AML-193 (cell line): ENCODE data around the gene RXRB.
A peak's percentile ranks its signal among the peaks of the same experiment; 100 is the strongest.

Experiments
- DNase-seq, 2 experiments: peaks; one replicate each; lab custom pipeline; 2025; lab: John Stamatoyannopoulos, UW

RXRB gene

DNA sequence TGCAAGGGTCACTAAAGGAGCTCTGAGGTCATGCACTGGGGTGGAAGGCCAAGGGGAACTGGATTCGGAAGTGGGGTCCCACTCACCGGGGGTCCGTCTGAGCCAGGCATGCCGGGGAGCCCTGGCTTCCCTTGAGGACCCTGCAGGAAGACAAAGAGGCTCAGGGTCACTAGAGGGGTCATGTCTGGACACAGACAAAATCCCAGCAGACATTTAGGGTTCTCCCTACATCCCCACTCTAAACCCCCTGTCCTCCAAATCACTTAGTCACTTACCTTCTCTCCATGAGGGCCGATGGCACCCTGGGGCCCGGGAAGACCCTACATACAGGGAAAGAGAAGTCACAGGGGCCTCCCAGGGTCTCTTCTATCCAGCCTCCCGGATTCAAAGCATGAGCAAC lies 23.6 kb downstream of the RXRB start:
- DNase-seq = no peak

DNA sequence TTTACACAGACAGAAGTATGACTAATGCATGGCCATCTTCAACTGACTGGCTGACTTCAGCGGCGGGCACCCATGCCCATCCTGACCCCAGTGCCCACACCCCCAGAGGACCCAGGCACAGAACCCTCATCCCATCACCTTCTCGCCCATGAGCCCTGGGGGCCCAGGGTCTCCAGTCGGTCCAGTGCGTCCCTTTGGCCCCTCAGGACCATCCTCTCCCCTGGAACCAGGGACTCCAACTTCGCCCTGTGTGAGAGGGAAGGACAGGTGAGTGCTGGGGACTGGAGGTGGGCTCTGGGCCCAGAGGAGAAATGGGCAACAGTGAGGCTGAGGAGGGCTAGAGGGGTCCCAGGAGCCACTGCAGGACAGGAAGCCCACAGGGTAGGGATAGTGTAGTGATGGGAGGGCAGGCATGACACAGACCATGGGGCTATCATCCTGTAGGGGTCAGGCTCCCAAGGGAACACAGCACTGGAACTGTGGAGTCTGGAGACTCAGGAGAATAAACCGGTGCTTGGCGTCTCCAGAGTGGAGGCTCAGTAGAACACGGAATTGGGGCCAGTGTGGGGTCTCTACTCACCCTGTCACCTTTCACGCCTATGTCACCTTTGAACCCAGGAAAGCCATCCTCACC lies 24.9 kb downstream of the RXRB start:
- no peak for DNase-seq

DNA sequence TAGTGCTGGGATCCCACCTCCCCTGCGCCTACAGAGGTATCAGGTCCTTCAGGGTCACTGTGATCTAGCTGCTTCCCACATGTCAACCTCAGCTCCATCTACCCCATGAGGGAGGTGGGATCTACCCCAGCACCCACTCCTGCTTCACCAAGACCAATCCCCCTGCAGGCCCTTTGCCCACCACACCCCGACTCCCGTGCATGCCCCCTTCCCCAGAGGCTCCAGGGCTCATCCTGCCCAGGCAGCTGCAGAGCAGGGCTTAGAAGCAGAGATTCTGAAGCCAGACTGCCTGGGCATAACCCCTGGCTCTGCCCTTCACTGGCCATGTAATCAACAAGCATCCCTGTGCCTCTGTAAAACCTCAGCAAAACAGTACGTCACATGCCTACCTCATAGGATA lies 25.7 kb downstream of the RXRB start:
- no peak for DNase-seq

DNA sequence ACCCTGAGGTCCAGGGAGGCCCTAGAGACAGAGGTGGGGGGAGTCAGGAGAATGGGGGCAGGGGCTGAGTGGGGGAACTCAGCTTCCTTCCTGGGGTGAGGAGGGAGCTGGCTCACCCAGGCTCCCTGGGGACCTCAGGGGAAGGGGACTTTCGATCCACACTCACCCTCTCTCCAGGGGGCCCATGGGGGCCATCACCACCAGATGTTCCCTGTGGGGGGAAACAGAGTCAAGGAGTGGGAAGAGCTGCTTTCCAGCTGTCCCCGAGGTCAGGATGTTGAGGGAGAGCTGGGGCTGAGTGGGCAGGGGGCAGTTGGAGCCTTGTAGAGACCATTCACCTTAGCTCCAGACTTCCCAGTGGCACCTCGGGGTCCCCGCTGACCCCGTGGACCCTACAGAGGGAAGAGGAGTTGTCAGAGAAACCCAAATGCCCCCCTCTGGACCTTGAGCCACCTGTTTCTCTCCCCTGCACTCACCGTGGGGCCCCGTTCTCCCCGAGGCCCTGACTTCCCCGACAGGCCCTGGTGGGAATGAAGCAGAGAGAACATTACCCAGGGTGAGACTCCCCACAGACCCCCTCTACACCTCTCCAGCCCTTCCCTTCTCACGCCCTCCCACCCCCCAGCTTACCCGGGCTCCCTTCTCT lies 26.8 kb downstream of the RXRB start:
- DNase-seq = no peak

DNA sequence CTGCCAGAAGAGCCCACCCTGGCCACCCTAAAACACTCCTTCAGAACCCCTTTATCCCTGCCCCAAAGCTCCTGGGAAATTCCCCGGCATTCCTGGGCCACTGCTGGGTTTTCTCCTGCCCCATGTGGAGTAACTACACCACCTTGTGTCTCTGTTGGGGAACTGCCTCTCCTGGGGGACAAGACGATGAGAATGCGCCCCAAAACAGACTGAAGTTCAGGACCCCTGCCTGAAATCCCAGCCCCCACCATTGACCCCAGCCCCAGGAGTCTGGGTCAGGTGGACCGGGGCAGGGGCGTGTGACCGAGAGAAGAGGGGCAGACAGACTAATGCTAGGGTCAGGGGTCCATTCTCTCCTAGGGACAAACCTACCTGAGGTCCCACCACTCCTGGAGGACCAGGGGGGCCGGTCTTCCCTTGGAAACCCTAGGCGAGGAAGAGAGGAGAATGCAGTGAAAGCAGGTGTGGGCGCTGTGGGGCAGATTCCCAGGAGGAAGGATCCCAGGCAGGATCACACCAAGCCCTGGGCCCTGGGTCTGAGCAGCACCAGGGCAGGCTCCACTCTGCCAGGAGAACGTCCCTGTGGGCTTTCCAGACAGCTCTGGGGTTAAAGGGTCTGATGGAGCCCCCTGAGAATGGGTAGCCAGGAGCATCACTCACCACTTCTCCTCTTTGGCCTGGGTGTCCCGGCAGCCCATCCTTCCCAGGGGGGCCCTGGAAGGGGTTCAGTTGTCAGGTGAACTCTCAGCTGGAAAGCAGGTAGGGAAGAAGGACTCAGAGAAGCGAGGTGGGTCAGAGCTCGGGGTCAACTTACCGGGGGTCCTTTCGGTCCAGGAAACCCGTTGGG lies 27.6 kb downstream of the RXRB start:
- peak in 1 of 2 experiments; percentile 7 for DNase-seq

DNA sequence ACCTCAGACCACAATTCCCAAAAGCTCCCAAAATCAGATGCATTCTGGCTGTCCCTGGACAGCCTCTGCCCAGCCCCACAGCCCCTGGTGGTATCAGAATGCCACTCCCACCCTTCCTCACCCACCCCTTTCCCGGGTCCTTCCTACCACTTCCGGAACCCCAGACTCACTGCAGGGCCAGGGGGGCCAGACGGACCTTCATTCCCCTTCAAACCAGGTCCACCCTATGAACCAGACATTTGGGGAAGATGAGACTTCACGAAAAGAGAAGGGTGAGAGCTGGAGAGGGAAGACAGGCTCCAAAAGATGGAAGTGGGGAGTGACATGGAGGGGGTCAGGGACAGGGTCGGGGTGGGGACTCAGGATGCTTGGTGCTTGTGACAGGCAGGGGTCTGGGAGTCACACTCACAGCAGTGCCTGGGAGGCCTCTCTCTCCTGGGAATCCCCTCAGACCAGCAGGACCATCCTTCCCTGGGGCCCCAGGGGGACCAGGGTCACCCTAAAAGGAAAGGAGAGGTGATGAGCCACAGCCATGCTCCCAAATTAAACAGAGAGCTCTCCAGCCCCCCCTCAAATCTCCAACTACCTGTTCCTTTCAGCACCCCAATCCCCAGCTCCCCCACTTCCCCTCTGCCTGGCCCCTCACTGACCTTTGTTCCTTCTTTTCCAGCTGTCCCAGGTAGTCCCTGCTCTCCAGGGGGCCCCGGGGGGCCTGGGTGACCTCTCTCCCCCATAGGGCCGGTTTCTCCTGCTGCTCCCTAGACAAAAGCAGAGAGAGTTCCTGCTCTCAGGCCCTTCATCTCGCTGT lies 28.4 kb downstream of the RXRB start:
- no peak for DNase-seq

DNA sequence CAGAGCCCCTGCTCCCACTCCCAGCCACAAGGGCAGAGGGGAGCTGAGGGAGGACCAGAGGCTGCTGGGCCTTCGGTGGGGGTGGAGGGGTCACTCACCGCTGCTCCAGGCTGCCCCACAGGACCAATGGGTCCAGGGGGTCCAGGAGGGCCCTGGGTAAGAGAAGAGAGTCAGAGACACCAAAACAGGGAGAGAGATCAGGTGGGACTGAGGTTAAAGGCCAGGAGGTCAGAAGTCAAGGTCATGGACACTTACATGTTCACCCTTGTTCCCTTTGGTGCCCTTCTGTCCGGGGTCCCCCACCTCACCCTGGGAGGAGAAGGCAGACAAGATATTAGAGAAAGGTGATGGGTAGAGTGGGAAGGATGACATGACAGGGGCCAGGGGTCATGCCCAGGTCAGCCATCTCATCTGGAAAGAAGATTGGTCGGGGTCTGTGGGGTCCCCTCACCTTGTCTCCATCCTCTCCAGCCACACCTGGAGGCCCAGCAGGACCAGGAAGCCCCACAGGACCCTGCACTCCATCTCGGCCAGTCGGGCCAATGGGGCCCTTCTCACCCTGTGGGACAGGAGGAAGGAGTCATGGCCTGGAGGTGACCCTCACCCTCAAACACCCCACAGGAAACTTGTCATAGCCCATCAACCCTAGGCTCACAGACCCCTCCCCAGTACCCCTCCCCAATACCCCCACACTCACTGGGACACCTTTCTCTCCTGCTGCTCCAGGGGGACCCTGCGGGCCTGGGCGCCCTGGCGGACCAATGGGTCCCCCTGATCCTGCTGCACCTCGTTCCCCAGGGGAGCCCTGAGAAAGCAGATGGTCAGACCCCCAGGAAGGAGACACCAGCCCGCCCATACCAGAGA lies 29.2 kb downstream of the RXRB start:
- no peak for DNase-seq

DNA sequence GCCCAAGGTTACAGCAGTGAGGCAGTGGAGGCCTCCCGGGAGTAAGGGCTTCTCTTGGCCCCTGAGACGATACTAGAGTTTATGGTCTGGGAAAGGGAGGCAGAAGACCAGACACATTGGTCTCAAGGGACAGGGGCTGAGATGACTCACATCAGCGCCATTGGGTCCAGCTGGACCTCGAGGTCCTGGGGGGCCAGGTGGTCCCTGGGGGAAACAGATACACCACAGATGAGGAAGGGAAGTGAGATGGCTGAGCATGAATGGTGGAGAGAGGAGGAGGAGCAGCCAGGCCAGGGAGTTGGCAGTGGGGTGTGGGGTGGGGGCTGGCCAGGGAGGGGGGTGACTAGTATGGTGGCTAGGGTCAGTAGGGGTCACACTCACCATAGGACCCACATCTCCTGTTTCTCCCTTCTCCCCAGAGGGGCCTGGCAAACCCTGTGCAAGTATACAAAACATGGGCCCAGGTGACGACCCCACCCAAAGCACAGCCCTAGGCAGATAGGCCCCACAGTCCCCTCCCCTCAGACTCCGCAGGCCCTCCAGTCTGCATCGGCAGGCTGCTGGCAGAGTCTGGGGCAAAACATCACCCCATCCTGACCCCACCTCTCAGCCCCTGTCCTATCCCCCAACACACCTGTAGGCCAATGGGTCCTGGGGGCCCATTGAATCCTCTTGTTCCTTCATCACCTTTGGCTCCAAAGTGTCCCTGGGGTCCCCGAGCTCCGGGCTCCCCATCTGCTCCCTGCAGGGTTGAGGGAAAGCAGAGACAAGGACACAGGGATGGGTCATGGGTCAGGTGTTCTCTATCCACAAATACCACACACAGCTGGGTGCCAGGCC lies 30.1 kb downstream of the RXRB start:
- no peak for DNase-seq

DNA sequence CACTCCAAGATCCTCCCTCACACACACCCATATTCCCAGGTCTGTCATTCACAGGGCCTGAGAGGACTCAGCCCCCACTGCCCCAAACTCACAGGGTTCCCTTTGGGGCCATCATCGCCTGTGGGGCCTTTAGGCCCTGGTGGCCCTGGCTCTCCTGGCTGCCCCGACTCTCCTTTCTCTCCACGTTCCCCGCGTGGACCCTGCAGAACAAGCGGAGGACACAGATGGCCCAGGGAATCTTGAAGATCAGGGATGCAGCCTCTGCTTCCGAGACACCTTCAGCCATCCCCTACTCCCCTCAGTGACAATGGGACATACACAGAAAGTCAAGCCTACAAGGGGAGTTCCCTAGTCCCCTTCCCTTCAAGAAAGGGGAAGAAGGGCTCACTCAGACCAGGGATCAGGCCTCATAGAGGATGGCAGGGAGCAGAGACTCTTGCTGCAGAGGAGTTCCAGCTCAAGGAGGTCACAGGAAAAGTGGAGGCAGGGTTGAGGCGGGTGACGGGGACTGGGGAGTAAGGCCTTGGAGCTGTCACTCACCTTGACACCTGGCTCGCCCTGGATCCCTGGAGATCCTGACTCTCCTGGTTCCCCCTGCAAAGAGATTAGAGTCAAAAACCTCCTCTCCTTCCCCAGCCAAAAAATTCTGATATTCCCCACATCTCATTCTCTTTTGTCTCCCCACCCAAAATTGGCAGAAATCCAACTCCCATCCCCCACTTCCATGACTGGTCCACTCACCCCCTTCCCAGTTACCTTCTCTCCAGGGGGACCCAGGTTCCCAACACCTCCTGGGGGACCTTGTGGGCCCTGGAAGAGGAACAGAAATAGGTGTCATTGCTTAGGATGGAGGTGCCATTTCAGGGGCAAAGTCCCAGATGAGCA lies 30.9 kb downstream of the RXRB start:
- DNase-seq = peak in 1 of 2 experiments; percentile 12

DNA sequence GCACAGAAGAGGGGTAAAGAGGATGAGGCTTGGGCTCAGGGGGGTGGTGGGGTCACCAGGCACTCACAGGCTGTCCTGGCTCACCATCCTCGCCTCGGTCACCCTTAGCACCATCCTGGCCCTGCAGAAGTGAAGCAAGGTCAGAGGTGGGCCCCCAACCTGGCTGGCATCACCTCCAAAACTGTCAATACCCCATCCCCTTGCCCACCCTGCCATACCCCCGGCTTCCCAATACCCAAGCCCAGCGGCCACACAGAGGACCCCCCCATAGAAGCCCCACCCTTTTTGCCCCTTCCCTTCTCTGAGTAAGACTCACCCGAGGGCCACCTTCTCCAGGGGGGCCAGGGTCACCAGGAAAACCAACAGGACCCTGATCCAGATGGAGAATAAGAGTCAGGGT lies 31.8 kb downstream of the RXRB start:
- DNase-seq = no peak

DNA sequence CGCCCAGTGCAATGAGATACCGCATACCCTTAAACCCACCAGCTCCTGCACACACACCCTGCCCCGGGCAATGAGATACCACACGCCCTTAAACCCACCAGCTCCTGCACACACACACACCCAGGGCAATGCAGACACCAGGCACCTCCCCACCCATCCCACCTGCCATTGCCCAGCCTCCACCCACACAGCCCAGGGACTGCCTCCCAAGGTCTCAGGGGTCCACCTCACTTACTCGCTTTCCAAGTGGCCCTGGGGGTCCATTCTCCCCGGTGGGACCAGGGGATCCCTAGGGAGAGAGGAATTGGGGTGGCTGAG lies 32.2 kb downstream of the RXRB start:
- DNase-seq = no peak

DNA sequence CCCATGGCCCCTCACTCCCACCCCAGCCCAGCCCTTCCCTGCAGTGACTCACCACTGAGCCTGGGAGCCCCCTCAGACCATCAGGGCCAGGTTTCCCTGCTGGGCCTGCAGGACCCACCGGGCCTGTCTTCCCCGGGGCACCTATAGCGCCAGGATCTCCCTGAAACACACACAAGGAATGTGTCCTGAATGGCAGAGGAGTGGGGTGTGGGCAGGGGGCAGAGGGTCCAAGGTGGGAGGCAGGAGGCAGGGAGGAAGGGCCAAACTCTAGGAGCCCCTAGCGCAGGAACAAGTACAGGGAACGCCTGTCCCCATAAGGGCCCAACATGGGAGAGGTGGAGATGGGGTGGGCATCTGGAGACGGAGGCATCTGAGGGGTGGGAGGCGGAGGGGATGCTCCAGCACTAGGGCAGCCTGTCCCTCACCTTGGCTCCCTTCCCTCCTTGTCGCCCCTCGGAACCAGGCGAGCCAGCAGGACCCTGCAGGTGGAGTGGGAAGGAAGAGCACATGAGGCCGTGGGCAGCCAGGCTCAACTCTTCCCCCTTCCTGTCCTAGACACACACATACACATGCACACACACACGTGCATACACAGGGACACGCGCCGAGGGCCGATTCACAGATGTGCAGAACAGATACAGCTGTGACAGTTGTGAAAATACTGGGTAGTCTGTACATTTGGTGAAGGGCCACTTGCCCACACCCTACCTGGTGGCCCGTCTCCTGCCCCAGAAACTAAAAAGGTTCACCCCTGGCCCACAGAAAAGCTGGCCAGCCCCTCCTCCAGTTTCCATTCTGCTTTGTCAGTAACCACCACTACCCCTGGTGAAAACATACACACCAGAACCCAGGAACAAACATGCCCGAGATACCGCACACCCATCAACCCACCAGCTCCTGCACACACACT lies 32.8 kb downstream of the RXRB start:
- no peak for DNase-seq

DNA sequence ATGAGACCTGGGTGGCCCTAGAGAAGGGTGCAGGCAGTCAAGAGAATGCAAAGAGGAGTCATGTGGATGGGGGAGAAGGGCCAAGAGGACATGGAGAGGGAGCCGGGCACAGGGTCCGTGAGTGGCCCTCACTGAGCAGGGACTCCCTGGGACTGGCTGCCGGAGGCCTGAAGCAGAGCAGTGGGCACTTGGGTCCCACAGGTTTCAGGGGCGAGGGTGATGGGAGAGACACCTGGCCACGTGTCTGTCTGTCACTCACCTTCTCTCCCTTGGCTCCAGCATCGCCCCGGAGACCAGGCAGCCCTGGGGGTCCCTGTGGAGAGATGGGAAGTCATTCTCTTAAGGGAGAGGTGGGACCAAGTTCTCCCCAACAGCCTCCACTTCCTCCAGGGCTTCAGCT lies 33.7 kb downstream of the RXRB start:
- DNase-seq = no peak

DNA sequence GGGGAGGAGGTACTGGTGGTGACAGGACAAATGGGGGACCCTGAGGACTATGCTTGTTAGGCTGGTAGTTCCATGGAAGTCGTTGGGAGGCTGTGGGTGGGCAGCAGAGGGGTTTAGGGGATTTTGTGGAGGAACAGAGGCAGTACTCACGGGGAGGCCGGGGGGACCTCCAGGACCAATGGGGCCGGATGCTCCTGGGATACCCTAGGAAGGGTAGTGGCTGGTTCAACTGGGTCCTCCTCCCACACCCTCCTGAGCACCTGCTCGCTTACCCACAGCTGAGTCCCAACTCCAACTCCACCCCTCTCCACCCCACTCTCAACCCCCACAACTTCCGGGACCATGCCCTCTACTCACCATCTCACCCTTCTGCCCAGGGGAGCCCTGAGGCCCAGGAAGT lies 34.1 kb downstream of the RXRB start:
- DNase-seq = no peak

DNA sequence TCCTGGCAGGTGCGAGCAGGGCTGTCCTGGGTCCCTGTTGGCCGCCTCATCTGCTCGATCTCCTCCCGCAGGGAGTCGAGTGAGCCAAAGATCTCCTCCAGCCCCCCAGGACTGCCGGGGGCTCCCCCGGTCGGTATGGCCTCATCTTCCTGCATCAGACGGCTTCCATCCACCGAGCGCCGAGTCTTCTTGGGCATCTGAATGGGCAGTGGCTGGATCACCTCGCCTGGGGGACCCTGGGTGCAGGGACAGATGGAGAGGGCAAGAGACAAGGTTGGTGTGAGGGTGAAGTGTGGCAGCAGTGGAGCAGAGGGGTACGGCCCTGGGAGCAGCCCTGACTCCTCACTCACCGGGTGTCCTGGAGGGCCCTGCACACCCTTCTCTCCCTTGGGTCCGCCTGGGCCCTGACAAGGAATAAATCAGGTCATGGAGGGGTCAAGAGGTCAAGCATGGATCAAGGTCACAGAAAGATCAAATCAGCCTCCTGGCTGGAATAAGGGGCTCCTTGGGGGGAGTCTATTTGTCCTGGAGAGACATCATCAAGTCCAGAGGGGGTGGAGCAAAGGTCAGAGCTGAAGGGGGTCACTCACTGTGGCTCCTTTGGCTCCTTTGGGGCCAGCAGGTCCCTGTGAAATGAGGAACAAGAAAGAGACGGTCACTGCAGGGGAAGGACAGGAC lies 34.7 kb downstream of the RXRB start:
- DNase-seq = no peak

DNA sequence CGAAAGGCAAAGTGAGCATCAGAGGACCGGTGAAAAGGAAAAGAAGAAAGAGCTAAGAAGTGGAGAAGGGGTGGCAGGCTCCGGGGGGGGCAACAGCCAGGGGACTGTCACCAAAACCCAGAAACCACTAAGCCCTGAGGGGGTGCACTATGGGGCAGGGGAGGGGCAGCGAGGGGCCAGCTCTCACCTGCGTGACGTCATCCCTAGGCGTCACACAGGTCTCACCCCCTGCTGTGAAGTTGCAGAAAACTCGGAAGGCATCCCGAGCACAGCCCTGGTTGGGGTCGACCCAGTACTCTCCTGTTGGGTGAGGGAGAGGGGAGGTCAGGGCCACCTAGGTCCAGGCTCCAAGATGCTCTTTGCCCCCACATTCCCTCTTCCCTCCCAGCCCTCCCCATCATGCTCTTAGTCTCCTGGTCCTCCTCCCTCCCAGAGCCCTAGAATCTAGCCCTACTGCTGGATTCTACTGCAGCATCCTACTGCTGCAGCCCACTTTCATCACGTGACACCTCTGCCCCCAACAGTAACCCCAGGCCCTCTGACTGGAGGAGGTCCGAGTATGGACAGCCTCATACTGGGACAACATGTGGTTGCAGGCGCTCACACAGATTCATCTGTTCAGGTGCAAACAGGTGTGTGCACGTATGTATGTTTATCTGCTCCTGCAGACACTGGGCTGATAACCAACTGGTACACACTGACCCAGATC lies 35.6 kb downstream of the RXRB start:
- no peak for DNase-seq

DNA sequence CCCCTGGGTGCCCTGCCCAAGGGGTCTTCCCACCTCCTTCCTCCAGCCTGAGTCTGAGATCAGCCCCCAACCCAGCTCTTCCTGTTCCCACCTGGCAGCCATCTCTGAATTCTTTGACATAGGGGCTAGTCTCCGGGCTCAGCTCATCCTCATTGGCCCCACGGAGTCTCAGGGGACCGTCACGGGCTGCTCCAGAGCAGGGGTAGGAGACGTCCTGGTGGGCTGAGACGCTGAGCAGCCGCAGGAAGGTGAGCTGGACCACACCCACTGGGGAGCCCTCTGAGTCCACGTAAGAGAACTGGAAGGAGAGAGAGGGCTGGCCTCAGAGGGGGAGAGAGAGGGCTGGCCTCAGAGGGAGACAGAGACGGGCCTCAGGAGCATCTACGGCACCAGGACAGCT lies 36.3 kb downstream of the RXRB start:
- no peak for DNase-seq
